WTC11 (cell line): ENCODE data around the gene USP21. TPM values are rescaled to one million over a fixed set of nuclear protein-coding genes. Genes with fewer than 3 reads are reported as not detected.

Source experiments
- ATAC-seq: fragments of 200-7000 bp; cut with Tn5 transposase; 2 replicates; pipeline ENCODE4 v1.10.0; 2021; ENCODE audit warnings: mild to moderate bottlenecking, moderate library complexity
- CTCF ChIA-PET: fragments of 300-600 bp; sonication (Branson Sonifier 250); formaldehyde crosslinking; loops from one replicate; lab custom pipeline; 2021; ENCODE audit warnings: antibody characterized with exemption; lab: Charles Lee
- POLR2A ChIA-PET: fragments of 350-600 bp; sonication (Branson Sonifier 250); formaldehyde crosslinking; loops from one replicate; lab custom pipeline; 2021; ENCODE audit warnings: antibody characterized with exemption; lab: Charles Lee
- DNase-seq: peaks from one replicate; pipeline ENCODE4 v3.0.0; 2021; ENCODE audit warnings: low spot score
- H3K27ac Mint-ChIP-seq: 2 replicates; pipeline ENCODE4 v1.8.0; 2021; ENCODE audit warnings: mixed read lengths
- H3K27me3 Mint-ChIP-seq: 2 replicates; pipeline ENCODE4 v1.8.0; 2021; ENCODE audit warnings: low read depth, mild to moderate bottlenecking, moderate library complexity, mixed read lengths
- H3K36me3 Mint-ChIP-seq: 2 replicates; pipeline ENCODE4 v1.8.0; 2021; ENCODE audit warnings: mixed read lengths
- H3K4me1 Mint-ChIP-seq: 2 replicates; pipeline ENCODE4 v1.8.0; 2022; ENCODE audit warnings: mixed read lengths
- H3K4me3 Mint-ChIP-seq: 2 replicates; pipeline ENCODE4 v1.8.0; 2021; ENCODE audit warnings: mild to moderate bottlenecking, moderate library complexity, mixed read lengths
- H3K9me3 Mint-ChIP-seq: 2 replicates; pipeline ENCODE4 v1.8.0; 2021; ENCODE audit warnings: mixed read lengths
- CREM ChIP-seq: sonication (generic); formaldehyde crosslinking; IDR thresholded peaks from 2 replicates; pipeline ENCODE4 v1.8.1; 2022; ENCODE audit warnings: mild to moderate bottlenecking, missing genetic modification reagents, moderate library complexity
- ELF4 ChIP-seq: sonication (generic); formaldehyde crosslinking; IDR thresholded peaks from 2 replicates; pipeline ENCODE4 v1.8.1; 2022; ENCODE audit warnings: low read depth, mild to moderate bottlenecking, moderate library complexity, missing genetic modification reagents
- EMX1 ChIP-seq: fragments of 250-450 bp; sonication (Bioruptor Pico); IDR thresholded peaks from 2 replicates; pipeline ENCODE4 v1.8.0; 2021; ENCODE audit warnings: mild to moderate bottlenecking
- ESRRA ChIP-seq: sonication (generic); formaldehyde crosslinking; IDR thresholded peaks from 2 replicates; pipeline ENCODE4 v1.8.1; 2022; ENCODE audit warnings: mild to moderate bottlenecking, missing genetic modification reagents, borderline replicate concordance
- MYBL2 ChIP-seq: sonication (generic); formaldehyde crosslinking; IDR thresholded peaks from 2 replicates; pipeline ENCODE4 v1.8.1; 2023; ENCODE audit warnings: mild to moderate bottlenecking, moderate library complexity, missing genetic modification reagents
- PRRX2 ChIP-seq: fragments of 250-450 bp; sonication (Bioruptor Pico); IDR thresholded peaks from 2 replicates; pipeline ENCODE4 v1.8.0; 2021; ENCODE audit warnings: mild to moderate bottlenecking
- SMAD4 ChIP-seq: sonication (generic); formaldehyde crosslinking; IDR thresholded peaks from 2 replicates; pipeline ENCODE4 v1.8.0; 2022; ENCODE audit warnings: mild to moderate bottlenecking, missing genetic modification reagents
- TCF7 ChIP-seq: sonication (generic); formaldehyde crosslinking; IDR thresholded peaks from 2 replicates; pipeline ENCODE4 v1.8.0; 2022; ENCODE audit warnings: mild to moderate bottlenecking, low read depth, missing genetic modification reagents, moderate library complexity
- ZBTB21 ChIP-seq: sonication (generic); formaldehyde crosslinking; IDR thresholded peaks from 2 replicates; pipeline ENCODE4 v1.8.1; 2023; ENCODE audit warnings: mild to moderate bottlenecking, missing genetic modification reagents, borderline replicate concordance
- ZNF138 ChIP-seq: sonication (generic); formaldehyde crosslinking; conservative IDR thresholded peaks from 2 replicates; pipeline ENCODE4 v1.8.1; 2022; ENCODE audit warnings: mild to moderate bottlenecking, moderate library complexity, missing genetic modification reagents
- ZNF423 ChIP-seq: fragments of 250-450 bp; sonication (Bioruptor Pico); IDR thresholded peaks from 2 replicates; pipeline ENCODE4 v2.1.2; 2022; ENCODE audit warnings: mild to moderate bottlenecking, moderate library complexity
- total RNA-seq: library from RNA; stranded (reverse); gene quantifications from 3 replicates; pipeline ENCODE4 v1.2.3, GENCODE V29; 2021
- TF ChIP-seq, protein P1 (sequence below): sonication (generic); formaldehyde crosslinking; IDR thresholded peaks from 2 replicates; pipeline ENCODE4 v1.8.1; 2023; ENCODE audit warnings: mild to moderate bottlenecking, missing genetic modification reagents, moderate library complexity
- TF ChIP-seq, protein P2 (sequence below): sonication (generic); formaldehyde crosslinking; IDR thresholded peaks from 2 replicates; pipeline ENCODE4 v1.8.0; 2023; ENCODE audit warnings: mild to moderate bottlenecking, missing genetic modification reagents
- TF ChIP-seq, protein P3 (sequence below): sonication (generic); formaldehyde crosslinking; IDR thresholded peaks from 2 replicates; pipeline ENCODE4 v1.8.1; 2023; ENCODE audit warnings: mild to moderate bottlenecking, missing genetic modification reagents
- TF ChIP-seq, protein P4 (sequence below): sonication (generic); formaldehyde crosslinking; IDR thresholded peaks from 2 replicates; pipeline ENCODE4 v1.8.0; 2022; ENCODE audit warnings: missing genetic modification reagents
- TF ChIP-seq, protein P5 (sequence below): fragments of 250-450 bp; sonication (Bioruptor Pico); IDR thresholded peaks from 2 replicates; pipeline ENCODE4 v1.9.0; 2021; ENCODE audit warnings: mild to moderate bottlenecking
- TF ChIP-seq, protein P6 (sequence below): sonication (generic); formaldehyde crosslinking; IDR thresholded peaks from 2 replicates; pipeline ENCODE4 v1.8.1; 2022; ENCODE audit warnings: low read depth, missing genetic modification reagents, borderline replicate concordance
- TF ChIP-seq, protein P7 (sequence below): sonication (generic); formaldehyde crosslinking; IDR thresholded peaks from 2 replicates; pipeline ENCODE4 v1.8.0; 2023; ENCODE audit warnings: missing genetic modification reagents, mild to moderate bottlenecking, borderline replicate concordance

Gene USP21
- total RNA-seq, 1 experiment from 2014 or later, result 30.8 TPM

DNA sequence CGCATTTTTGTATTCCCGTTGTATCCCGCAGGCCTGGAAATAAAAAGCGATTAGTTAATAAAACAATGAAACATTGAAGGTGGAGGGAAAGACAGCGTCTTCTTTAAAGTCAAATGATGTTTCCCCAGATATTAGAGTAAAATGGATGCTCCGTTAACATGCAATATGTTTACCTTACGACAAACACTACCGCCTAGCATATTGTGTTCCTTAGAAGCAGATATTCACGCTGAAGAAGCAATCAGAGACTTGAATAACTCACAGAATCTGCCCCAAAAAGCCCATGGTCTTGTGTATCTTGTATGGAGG lies 18.6 kb downstream of the USP21 start:
- H3K9me3 Mint-ChIP-seq, result no peaks in the 10 kb centered on the region
- POLR2A ChIA-PET, result interaction anchor here (1.5 to 1.7 kb wide), 2 partner anchors 21 to 24 kb away, joined by 3 to 9 read pairs; partner anchors contain the start of genes ADAMTS4 and UFC1
- ATAC-seq (no peak), DNase-seq (no peak)
- H3K27ac Mint-ChIP-seq, result peak overlapping the region; percentile 100
- TF ChIP-seq, protein P1, sequence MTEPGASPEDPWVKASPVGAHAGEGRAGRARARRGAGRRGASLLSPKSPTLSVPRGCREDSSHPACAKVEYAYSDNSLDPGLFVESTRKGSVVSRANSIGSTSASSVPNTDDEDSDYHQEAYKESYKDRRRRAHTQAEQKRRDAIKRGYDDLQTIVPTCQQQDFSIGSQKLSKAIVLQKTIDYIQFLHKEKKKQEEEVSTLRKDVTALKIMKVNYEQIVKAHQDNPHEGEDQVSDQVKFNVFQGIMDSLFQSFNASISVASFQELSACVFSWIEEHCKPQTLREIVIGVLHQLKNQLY, result no peak
- TF ChIP-seq ESRRA (CRISPR knock-in tag) (no peak), MYBL2 (no peak), ZNF138 (CRISPR knock-in tag) (no peak), SMAD4 (CRISPR knock-in tag) (no peak), EMX1 (CRISPR knock-in tag) (no peak), TCF7 (CRISPR knock-in tag) (no peak), CREM (CRISPR knock-in tag) (no peak), ZBTB21 (CRISPR knock-in tag) (no peak), ZNF423 (CRISPR knock-in tag) (no peak), ELF4 (CRISPR knock-in tag) (no peak)
- TF ChIP-seq, protein P2, sequence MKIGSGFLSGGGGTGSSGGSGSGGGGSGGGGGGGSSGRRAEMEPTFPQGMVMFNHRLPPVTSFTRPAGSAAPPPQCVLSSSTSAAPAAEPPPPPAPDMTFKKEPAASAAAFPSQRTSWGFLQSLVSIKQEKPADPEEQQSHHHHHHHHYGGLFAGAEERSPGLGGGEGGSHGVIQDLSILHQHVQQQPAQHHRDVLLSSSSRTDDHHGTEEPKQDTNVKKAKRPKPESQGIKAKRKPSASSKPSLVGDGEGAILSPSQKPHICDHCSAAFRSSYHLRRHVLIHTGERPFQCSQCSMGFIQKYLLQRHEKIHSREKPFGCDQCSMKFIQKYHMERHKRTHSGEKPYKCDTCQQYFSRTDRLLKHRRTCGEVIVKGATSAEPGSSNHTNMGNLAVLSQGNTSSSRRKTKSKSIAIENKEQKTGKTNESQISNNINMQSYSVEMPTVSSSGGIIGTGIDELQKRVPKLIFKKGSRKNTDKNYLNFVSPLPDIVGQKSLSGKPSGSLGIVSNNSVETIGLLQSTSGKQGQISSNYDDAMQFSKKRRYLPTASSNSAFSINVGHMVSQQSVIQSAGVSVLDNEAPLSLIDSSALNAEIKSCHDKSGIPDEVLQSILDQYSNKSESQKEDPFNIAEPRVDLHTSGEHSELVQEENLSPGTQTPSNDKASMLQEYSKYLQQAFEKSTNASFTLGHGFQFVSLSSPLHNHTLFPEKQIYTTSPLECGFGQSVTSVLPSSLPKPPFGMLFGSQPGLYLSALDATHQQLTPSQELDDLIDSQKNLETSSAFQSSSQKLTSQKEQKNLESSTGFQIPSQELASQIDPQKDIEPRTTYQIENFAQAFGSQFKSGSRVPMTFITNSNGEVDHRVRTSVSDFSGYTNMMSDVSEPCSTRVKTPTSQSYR, result no peak
- TF ChIP-seq, protein P3, sequence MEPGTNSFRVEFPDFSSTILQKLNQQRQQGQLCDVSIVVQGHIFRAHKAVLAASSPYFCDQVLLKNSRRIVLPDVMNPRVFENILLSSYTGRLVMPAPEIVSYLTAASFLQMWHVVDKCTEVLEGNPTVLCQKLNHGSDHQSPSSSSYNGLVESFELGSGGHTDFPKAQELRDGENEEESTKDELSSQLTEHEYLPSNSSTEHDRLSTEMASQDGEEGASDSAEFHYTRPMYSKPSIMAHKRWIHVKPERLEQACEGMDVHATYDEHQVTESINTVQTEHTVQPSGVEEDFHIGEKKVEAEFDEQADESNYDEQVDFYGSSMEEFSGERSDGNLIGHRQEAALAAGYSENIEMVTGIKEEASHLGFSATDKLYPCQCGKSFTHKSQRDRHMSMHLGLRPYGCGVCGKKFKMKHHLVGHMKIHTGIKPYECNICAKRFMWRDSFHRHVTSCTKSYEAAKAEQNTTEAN (CRISPR knock-in tag), result no peak
- H3K4me1 Mint-ChIP-seq, result peaks cover 20% of the 10 kb centered on the region
- H3K36me3 Mint-ChIP-seq, result peaks cover 22% of the 10 kb centered on the region
- no peaks in the 10 kb centered on the region for H3K27me3 Mint-ChIP-seq
- H3K4me3 Mint-ChIP-seq, result peak overlapping the region; percentile 97
- CTCF ChIA-PET, result interaction anchor here (1.0 to 2.5 kb wide), 7 partner anchors 8 to 204 kb away, joined by 3 to 41 read pairs (median 6); partner anchors contain the start of genes KLHDC9, PPOX and TOMM40L

DNA sequence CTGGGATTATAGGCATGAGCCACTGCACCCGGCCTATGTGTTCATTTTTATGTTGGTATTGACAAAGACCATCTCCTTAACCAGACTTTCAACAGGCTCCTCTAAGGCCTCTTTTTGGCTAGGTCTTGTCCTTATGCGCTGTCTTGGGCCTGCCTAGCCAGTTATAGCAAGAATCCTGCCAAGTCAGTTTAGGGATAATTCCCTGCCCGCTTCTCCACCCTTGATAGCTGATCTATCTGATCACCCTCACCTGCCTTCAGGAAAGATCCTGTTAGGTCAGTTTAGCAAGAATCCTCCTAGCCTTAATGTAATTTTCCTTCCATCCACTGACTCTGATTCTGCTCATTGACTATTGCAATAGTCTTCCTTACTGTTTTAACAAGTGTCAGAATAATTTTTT lies 20.4 kb downstream of the USP21 start:
- H3K4me1 Mint-ChIP-seq, result peaks cover 20% of the 10 kb centered on the region
- no peaks in the 10 kb centered on the region for H3K9me3 Mint-ChIP-seq
- H3K27me3 Mint-ChIP-seq, result no peaks in the 10 kb centered on the region; the same call in 1 of the 2 replicates
- ATAC-seq, result no peak
- no peak overlapping the region for H3K4me3 Mint-ChIP-seq
- DNase-seq, result no peak
- H3K27ac Mint-ChIP-seq, result no peak overlapping the region
- ChIA-PET POLR2A (no interaction called here), CTCF (interaction anchor here (0.6 to 1.1 kb wide), 4 partner anchors 22 to 1078 kb away, joined by 3 to 6 read pairs (median 5); partner anchors contain the start of gene NDUFS2)
- H3K36me3 Mint-ChIP-seq, result peaks cover 7% of the 10 kb centered on the region
- TF ChIP-seq PRRX2 (CRISPR knock-in tag), result no peak
- TF ChIP-seq, protein P4, sequence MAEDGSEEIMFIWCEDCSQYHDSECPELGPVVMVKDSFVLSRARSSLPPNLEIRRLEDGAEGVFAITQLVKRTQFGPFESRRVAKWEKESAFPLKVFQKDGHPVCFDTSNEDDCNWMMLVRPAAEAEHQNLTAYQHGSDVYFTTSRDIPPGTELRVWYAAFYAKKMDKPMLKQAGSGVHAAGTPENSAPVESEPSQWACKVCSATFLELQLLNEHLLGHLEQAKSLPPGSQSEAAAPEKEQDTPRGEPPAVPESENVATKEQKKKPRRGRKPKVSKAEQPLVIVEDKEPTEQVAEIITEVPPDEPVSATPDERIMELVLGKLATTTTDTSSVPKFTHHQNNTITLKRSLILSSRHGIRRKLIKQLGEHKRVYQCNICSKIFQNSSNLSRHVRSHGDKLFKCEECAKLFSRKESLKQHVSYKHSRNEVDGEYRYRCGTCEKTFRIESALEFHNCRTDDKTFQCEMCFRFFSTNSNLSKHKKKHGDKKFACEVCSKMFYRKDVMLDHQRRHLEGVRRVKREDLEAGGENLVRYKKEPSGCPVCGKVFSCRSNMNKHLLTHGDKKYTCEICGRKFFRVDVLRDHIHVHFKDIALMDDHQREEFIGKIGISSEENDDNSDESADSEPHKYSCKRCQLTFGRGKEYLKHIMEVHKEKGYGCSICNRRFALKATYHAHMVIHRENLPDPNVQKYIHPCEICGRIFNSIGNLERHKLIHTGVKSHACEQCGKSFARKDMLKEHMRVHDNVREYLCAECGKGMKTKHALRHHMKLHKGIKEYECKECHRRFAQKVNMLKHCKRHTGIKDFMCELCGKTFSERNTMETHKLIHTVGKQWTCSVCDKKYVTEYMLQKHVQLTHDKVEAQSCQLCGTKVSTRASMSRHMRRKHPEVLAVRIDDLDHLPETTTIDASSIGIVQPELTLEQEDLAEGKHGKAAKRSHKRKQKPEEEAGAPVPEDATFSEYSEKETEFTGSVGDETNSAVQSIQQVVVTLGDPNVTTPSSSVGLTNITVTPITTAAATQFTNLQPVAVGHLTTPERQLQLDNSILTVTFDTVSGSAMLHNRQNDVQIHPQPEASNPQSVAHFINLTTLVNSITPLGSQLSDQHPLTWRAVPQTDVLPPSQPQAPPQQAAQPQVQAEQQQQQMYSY (CRISPR knock-in tag), result no peak
- TF ChIP-seq, protein P5, sequence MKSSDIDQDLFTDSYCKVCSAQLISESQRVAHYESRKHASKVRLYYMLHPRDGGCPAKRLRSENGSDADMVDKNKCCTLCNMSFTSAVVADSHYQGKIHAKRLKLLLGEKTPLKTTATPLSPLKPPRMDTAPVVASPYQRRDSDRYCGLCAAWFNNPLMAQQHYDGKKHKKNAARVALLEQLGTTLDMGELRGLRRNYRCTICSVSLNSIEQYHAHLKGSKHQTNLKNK (CRISPR knock-in tag), result no peak
- TF ChIP-seq ESRRA (CRISPR knock-in tag), result no peak
- TF ChIP-seq CREM (CRISPR knock-in tag), result no peak
- TF ChIP-seq, protein P6, sequence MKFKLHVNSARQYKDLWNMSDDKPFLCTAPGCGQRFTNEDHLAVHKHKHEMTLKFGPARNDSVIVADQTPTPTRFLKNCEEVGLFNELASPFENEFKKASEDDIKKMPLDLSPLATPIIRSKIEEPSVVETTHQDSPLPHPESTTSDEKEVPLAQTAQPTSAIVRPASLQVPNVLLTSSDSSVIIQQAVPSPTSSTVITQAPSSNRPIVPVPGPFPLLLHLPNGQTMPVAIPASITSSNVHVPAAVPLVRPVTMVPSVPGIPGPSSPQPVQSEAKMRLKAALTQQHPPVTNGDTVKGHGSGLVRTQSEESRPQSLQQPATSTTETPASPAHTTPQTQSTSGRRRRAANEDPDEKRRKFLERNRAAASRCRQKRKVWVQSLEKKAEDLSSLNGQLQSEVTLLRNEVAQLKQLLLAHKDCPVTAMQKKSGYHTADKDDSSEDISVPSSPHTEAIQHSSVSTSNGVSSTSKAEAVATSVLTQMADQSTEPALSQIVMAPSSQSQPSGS (CRISPR knock-in tag), result no peak
- TF ChIP-seq, protein P7, sequence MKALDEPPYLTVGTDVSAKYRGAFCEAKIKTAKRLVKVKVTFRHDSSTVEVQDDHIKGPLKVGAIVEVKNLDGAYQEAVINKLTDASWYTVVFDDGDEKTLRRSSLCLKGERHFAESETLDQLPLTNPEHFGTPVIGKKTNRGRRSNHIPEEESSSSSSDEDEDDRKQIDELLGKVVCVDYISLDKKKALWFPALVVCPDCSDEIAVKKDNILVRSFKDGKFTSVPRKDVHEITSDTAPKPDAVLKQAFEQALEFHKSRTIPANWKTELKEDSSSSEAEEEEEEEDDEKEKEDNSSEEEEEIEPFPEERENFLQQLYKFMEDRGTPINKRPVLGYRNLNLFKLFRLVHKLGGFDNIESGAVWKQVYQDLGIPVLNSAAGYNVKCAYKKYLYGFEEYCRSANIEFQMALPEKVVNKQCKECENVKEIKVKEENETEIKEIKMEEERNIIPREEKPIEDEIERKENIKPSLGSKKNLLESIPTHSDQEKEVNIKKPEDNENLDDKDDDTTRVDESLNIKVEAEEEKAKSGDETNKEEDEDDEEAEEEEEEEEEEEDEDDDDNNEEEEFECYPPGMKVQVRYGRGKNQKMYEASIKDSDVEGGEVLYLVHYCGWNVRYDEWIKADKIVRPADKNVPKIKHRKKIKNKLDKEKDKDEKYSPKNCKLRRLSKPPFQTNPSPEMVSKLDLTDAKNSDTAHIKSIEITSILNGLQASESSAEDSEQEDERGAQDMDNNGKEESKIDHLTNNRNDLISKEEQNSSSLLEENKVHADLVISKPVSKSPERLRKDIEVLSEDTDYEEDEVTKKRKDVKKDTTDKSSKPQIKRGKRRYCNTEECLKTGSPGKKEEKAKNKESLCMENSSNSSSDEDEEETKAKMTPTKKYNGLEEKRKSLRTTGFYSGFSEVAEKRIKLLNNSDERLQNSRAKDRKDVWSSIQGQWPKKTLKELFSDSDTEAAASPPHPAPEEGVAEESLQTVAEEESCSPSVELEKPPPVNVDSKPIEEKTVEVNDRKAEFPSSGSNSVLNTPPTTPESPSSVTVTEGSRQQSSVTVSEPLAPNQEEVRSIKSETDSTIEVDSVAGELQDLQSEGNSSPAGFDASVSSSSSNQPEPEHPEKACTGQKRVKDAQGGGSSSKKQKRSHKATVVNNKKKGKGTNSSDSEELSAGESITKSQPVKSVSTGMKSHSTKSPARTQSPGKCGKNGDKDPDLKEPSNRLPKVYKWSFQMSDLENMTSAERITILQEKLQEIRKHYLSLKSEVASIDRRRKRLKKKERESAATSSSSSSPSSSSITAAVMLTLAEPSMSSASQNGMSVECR, result no peak
- no peak for TF ChIP-seq EMX1 (CRISPR knock-in tag)
